ENCODE data around the gene KSR1.
"Not testable (repeated sequence)": the region's sequence is repeated elsewhere in the genome, so short reads cannot be mapped to it uniquely, and the experiment has no call there.

The KSR1 gene

DNA sequence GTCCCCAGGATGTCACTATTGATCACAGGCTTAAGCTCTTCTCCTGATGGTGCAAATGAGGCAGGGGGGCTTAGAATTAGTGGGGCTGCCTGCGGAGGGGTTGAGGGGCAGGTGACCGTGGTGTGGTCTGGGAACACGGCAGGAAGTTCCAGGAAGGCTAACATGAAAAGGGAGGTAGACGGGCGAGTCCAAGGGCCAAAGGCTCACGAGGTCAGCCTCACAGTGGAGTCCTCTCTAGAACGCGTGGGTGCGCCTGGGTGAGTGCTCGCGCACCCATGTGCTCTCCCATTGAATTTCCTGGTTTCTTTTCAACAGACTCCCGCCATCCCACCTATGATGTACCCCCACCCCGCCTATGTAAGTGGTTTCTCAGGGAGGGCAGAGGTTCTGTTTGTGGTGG is 190.0 kb downstream of the KSR1 start:
- no peak for DNase-seq

DNA sequence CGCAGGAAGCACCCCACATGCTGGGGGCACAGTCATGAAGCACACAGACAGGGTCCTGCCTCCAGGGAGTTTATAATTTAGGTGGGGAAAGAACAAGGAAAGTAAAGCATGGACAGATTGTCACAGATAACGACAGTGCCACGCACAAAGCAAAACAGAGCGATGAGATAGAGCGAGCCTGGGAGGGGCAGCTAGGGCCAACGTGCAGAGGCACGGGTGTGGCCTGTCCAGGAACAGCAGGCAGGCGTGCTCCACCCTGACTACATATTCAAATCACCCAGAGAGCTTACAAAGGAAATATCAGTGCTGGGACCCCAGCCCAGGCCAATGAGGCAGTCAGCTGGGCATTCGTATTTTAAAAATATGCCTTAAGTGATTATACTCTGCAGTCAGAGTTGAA is 191.5 kb downstream of the KSR1 start:
- no peak for DNase-seq

DNA sequence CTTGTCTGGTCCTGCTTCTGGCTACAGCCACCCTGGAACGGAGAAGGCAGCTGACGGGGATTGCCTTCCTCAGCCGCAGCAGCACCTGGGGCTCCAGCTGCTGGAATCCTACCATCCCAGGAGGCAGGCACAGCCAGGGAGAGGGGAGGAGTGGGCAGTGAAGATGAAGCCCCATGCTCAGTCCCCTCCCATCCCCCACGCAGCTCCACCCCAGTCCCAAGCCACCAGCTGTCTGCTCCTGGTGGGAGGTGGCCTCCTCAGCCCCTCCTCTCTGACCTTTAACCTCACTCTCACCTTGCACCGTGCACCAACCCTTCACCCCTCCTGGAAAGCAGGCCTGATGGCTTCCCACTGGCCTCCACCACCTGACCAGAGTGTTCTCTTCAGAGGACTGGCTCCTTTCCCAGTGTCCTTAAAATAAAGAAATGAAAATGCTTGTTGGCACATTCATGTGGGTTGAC is 192.9 kb downstream of the KSR1 start:
- not testable (repeated sequence) for DNase-seq

DNA sequence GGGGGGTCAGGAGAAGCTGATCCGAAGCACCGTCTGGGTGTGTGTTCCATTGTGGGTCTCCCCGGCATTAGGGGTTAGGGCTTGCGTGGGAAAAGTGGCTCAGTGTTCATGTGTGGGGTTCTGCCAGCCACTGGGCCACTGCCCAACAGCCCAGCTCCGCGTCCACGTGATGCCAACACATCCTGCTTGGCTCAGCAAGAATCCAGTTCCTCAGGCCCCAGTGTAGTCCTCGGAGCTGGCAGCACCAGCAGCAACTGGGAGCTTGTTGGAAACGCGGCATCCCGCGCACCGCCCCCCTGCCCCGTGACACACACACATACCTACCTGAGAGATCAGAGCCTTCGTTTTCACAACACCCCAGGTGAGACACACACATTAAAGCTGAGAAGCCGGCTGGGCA is 193.7 kb downstream of the KSR1 start:
- DNase-seq = no peak

DNA sequence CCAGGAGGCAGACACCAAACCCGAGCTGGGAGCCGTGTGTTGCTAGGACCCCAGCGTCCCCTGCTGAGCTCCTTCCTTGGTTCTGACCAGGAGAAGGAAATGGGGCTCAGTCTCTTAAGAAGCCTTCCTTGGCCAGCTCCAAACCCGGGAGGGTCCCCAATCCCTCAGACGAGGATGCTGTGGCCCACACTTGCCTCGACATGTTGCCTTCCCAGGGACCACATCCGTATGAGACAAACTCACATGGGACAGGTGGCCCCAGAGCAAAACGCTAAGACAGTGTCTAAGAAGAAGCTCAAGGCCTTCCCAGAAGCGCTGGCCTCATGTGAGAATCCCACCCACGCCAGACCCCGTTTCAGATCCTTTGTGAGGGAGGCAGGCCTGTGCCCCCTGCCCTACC is 194.6 kb downstream of the KSR1 start:
- no peak for DNase-seq

DNA sequence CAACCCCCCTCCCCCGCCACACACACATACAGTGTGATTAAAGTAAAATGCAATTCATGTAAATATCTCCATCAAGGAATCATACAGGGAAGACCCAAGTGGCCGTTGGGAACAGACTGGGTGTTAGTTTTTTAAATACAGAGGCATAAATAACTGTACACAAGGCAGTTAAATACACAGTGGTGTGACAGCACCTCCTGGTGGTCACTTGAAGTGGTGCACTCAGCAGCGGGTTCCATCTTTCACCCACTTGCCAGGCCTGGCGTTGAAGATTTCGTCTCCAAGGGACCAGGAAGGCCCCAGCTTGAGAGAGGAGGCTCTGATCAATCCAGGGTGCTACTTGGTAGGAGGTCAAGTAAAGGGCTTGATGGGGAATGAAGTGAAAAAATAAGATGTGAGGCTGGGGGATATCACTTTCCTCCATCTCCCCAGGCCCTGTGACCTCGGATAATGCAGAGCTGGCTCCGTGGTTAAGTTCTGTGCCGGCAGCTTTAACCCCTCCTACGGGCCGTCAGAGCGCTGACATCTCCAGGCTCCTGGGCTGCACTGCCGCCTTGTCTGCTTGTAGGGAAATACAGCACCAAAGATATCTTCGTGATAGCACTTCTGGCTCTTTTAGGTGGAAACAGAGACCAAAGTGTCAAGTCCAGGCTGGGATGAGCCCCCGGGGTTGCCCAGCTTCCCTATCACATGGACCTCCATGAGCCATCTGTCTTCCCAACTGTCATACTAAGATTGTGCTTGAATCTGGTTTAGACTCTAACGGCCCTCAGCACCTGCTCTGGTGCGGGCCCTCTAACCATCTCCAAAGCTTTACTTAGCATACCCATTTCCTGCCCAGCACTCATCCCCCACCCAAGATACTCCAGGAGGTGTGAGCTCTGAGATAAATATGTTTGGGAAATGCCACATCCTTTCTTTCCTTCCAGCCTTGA is 195.4 kb downstream of the KSR1 start:
- peak; percentile 80 to 82 for DNase-seq

DNA sequence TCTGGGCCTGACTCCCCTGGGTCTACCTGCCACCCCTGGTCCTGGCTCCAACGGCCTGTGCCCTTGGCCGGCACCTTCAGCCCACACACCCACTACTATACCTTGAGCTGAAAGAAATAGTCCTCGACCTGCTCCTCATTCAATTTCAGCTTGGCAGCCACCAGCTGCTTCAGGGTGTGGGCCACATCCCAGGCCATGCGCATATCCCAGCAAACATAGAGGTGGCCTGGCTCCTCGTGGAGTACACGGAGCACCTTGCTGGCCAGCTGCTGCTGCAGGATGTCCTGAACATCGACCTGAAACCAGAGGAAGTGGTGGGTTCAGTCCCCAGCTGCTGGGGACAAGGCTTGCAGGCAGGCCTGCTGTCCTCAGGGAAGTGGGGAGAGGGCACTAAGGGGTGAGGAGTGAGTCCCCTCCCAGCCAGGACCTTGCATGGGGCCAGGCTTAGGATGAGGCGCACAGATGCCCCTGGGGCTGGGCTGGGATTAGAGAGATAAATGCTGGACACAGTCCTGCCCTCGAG is 197.3 kb downstream of the KSR1 start:
- DNase-seq = not testable (repeated sequence)

DNA sequence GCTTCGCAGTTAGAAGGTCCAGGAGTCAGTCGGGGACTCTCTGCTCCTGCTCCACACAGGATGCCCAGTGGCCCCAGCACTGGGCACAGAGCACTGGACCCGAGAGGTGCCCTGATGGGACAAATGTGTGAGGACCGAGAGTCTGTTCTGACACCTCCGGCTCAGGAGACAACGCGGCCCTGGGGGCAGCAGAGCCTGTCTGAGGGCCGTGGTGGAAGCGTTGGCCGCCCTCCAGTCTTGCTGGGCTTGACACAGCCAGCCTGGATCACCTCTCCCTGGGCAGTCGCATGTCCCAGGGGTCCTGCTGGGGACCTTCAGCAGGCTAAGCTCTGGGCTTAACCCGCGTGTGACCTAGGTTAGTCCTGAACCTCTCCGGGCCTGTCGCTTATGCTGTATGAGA is 197.9 kb downstream of the KSR1 start:
- DNase-seq = no peak

DNA sequence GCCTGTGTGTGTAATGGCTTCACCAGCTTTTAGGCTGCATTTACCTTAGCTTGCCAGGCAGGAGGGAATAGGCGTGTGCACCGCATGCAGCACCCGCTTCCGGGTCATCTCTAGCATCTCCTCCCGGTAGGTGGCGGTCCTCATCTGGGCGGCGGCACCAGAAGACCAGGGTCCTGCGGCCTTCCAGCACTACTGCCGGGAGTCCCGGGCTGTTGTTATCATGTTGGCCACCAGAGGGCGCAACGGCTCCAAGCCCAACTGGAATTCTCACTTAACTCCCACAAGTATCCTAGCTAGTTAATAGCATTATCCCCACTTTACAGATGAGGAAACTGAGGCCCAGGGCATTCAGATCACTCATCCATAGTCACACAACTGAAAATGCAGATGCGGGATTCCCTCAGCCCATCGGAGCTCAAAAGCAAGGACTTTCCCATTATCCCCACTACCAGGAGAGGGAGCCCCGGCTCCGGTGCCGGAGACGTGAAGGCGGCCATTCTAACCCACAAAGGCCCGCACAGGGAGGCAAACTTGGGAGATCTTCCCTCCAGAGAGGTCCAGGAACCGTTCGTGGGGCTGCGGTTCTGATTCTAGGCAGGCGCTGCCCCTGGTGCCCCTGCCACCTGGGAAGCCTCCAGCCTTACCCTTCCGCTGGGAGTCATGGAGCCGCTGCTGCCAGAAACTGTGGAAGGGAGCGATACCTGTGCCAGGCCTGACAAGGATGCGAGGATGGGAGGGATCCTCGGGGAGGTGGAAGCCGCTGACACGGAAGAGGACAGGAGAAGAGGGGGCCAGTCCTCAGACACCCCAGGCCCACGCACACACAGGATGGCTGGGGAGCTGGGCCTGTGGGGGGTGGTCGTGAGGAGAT is 198.6 kb downstream of the KSR1 start:
- DNase-seq = peak; percentile 81 to 85

DNA sequence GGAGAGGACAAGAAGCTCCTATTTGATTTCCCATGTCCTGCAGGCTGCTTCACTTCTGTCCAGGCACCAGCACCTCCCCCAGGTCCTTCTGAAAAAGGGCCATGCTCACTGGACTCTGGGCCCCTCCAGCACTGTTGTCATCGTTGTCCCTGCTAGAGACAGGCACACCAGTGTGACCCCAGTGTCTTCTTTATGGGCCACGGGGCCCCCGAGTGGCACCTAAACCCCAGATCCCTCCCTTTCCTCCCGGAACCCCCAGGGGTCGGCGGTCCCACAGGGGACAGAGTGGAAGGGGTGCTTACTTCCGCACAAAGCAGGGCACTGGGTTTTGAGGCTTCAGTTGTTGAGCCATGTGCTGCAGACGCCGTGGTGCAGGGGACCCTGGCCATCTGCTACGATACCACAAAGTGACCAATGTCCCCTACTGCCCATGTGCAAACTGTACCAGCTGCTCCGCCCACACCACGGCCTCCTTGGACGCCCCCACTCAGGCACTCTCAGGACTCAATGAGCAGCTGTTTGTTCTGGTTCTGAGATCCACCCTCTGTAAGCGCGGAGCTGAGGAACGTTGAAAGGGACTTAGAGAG is 199.4 kb downstream of the KSR1 start:
- not testable (repeated sequence) for DNase-seq

DNA sequence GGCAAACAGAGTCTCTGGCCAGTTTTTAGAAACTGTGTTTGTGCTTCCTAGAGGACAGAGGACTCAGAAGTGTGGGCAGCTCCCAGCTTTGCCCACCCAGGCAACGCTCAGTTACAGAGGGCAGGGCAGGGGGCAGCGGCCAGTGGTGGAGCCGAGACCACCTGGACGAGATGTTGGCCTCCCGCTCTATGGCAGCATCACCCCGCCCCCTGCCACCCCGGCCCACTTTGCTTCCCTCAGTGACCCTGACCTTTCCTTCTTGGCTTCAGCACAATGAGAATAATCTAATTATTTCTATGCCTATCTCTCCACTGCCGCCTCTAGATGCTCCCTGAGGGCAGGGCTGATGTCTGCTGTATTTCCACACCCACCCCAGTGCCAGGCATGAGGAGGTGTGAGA is 200.4 kb downstream of the KSR1 start:
- DNase-seq = not testable (repeated sequence)

DNA sequence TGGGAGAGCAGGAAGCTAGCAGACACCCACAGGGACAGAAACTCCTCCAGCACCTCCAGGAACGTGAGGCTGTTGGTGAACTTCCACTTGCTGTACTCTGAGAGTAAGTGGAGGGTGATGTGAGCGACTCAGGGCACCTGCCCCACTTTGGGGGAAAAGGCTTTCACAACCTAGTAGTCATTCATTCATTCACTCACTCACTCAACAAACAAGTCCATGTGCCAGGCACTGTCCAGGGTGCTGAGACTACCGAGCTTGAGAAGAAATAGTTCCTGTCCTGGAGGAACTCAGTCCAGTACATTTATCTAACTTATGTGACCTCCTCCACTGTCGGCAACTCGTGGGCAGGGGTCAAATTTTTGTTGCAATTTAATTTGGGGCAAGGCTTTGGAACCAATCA is 201.4 kb downstream of the KSR1 start:
- no peak for DNase-seq

DNA sequence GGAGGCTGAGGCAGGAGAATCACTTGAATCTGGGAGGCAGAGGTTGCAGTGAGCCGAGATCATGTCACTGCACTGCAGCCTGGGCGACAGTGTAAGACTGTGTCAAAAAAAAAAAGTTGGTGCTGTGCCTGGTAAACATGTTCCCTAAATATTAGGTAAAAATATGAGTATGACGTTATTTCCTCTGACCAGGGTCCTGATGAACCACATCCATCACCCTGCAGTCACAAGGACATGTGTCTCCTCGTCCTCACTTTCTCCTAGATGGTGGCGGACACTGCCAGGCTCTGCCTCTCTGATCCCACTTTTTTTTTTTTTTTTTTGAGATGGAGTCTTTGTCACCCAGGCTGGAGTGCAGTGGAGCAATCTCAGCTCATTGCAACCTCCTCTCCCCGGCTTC is 203.4 kb downstream of the KSR1 start:
- DNase-seq = no peak

DNA sequence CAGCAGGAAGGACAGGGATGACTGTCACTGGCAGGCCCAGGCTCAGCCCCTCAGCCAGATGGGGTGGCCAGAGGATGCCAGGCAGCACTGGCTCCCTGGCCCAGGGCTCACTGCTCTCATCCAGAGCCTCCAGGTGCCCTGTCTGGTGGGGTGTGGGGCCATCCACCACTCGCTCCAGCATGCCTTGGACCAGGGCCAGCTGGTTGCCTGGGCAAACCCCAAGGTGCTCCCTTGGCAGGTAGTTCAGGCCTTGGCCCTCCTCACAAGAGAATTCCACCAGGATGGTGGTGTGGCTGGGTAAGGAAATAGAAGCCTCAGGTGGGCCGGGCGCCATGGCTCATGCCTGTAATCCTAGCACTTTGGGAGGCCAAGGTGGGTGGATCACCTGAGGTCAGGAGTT is 204.2 kb downstream of the KSR1 start:
- no peak for DNase-seq

DNA sequence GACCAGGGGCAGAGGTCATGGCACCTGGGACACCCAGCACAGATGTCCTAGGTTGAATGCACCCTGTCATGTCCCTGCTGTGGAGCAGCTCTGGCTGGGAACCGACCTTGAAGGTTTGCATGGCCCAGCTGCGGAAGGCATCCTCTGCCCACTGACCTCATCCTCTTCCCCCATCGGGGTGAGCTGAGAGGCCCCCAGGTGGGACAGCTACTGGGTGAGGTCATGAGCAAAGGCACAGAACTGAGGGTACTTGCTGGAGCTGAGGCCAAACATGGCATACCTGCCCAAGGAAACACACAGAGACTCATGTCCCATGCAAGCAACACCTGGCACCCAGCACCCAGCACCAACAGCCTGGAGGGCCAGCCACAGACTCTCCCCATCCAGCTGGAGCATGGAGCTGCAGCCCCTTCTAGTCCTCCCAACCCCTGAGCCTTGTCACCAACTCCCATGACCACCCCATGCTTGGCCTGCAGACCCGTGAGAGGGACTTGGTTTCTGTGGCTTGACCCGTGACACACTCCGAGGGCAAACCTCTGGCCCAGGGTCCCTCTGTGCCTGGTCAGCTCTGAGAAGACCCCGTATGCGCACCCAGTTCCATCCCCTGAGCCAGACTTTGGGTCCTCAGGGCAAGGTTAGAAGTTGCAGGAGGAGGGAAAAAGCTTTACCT is 207.8 kb downstream of the KSR1 start:
- DNase-seq = no peak

DNA sequence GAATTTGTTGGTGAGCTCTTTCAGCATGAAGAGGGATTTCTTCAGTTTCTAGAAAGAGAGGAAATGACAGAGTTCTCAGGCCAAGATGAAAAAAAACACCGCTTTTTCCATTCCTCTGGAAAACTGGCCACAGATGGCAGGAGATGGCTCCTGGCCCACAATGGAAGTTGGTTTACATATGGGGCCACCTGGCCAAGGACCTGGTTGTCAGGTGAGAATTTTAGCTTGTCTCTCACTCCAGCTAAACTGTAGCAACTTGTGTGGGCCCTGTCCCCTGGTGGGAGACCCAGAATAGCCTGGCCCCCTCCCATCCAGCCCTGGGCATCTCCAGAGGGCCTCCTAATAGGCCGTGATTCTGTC is 208.3 kb downstream of the KSR1 start:
- DNase-seq = no peak

DNA sequence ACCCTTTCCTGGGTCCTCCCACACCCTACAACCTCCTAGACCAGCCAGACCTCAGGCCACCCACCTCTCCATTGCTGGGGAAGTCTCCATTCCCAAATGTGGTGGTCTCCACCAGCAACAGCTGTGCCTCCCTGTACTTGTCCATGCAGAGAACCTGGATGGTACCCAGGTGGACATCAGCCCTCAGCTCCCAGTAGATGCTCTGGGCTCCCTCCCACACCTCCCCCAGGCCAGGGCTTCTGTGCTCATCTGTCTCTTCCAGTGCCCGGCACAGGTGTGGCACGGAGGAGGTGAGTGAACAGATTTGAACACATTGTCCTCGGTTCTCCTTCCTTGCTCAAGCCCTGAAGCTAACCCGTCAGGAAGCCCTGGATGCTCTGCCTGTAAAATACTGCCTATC is 209.3 kb downstream of the KSR1 start:
- DNase-seq = no peak

DNA sequence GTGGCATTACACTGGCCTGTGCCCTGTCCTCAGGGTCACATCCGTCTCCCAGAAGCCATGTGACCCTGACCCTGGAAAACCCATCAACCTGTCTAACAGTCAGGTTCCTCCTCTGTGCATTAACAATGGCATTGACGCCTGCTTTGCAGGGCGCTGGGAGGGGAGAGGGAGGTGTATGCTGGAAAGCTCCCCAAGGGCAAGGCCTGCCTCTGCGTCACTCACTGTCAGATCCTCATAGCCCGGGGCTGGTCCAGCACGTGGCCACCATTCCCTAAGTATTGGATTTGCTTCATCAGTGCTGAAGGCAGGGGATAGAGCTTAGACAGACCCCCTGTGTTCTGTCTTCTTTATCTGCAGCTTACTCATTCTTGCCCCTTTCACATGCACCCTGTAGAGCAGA is 210.0 kb downstream of the KSR1 start:
- DNase-seq = not testable (repeated sequence)

DNA sequence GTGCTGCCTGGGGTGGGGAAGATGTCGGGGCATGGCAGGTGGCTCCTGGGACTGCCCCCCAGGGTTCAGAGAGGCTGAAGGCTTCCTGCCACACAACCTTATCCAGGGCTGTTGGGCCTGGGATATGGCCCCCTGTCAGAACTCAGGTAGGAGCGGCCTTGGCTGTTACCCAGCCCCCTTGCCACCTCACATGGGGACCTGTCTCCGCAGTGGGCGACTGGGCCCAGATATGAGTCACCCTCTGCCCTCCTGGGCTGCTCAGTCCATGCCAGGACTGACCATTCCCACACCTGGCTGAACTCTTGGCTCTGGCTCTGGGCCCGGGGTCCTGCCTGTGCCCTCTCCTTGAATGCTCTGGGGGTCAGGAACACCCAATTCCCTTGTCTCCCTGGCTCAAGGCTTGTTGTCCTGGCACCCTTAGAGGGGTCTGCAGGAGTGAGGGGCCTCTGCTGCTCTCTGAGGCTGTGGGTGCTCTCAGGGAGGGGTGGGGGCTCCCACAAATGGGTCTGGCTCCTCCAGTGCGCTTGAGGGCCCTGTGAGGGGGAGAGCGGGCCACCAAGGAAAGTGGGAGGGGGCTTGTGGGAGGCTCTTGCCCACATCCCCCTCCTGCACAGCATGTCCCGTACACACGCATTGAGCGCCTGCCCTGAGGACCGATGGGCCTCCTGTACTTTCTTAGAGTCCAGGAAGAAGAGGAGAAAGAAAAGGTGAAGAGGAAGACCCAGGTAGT is 210.7 kb downstream of the KSR1 start:
- DNase-seq = no peak

DNA sequence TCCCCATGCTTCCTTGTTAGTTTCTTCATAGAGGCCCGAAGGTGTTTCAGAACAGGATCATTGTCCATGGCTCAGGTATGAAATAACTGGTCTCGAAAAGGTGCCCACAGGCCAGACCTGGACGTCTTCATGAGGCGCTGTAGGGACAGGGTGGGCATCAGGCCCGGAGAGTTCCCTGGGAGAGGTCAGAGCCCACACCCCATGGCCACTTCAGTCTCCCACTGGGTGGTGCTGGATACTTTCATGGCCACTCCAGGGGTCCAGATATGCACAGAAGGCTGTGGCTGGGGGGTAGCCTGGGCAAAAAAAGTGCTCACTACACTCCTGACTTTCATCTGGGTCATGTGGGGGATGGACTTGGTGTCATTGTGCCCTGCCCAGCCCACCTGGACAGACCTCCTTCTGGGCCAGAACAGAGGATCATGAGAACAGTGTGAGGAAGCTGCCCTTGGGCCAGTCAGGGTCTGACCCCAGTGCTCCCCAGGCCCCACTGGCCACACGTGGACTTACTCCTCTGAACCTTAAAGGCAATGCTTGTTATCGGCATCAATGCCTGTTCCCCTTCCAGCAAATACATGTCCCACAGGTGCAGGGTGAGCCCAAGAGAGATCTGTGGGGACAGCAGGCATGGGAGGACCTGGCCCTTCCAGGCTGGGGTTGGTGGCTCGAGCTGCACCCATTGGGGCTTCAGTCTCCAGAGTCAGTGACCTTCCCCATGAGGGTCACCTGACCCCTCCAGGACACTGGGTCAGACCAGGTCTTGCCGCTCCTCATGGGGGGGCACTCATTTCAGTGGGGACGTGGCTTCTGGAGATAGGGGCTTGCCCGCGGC is 211.6 kb downstream of the KSR1 start:
- no peak for DNase-seq

DNA sequence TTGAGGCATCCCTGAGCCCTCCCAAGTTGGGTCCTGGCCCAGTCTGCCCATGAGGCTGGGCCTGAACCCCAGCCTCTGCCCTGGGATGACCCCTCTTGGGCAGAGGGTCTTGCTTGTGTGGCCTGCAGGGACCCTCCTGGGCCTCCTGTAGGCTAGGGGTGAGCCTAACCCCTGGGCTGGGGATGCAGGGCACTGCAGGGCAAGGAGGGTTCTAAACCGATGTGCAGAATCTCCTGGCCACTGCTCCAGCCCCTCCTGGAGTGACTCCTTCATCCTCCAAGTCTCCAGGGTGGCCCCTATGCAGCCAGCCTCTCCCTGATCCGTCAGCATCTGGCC is 212.2 kb downstream of the KSR1 start:
- no peak for DNase-seq

All from activated CD4-positive, alpha-beta T cell treated with anti-CD3 and anti-CD28 coated beads, Interleukin-2, amount 50 U/mL, for 48 hours (primary cell).